H1 (cell line): ENCODE measurements around the gene SV2C.

Source experiments
- EP300 ChIP-seq, 2 experiments: IDR thresholded peaks; 1 replicate in 1 of 2; 2 replicates in 1 of 2; pipeline ENCODE4 v1.6.1; 2011 to 2012; ENCODE audit warnings: low read depth in 2 of 2, low read length in 2 of 2, mild to moderate bottlenecking in 2 of 2, borderline replicate concordance in 1 of 2, inconsistent platforms in 1 of 2, moderate library complexity in 1 of 2
- JUND ChIP-seq: IDR thresholded peaks from 2 replicates; pipeline ENCODE4 v1.6.1; 2011; ENCODE audit warnings: mild to moderate bottlenecking, improper control_type of control experiment, low read length
- POLR2A ChIP-seq, 2 experiments: IDR thresholded peaks; 1 replicate in 1 of 2; 2 replicates in 1 of 2; pipeline ENCODE4 v1.6.1; 2011; ENCODE audit warnings: low read depth in 2 of 2, low read length in 2 of 2, mild to moderate bottlenecking in 2 of 2; ENCODE audit errors: control extremely low read depth in 1 of 2

GRCh38 chr5:76384705-76385104, 301.5 kb downstream of the SV2C start:
- TF ChIP-seq JUND (no peak), POLR2A (IDR thresholded peaks at IDR 0.05; ENCODE audit: control extremely low read depth in 1 of 2, low read depth in 2 of 2, low read length in 2 of 2) (no peak), EP300 (IDR thresholded peaks at IDR 0.05; ENCODE audit: borderline replicate concordance in 1 of 2, low read depth in 2 of 2, low read length in 2 of 2) (no peak)
